ENCODE measurements around the gene EID2B. TPM values are rescaled to one million over a fixed set of nuclear protein-coding genes. Genes with fewer than 3 reads are reported as not detected.

Gene EID2B
- polyA plus RNA-seq, 1 of the 3 experiments (the other 2 are of a cell fraction), result 6.5 TPM

GRCh38 chr19:39506944-39507714, 25.5 kb downstream of the EID2B start (continued):
- TF ChIP-seq ZBTB33 (IDR thresholded peaks at IDR 0.05; ENCODE audit: borderline replicate concordance, low read depth) (no peak), NRF1 (IDR thresholded peaks at IDR 0.05; ENCODE audit: low read depth, low read length) (peak; percentile 79), EZH2phosphoT487 (IDR thresholded peaks at IDR 0.05; ENCODE audit: borderline replicate concordance, low read depth) (no peak), FOSL2 (IDR thresholded peaks at IDR 0.05; ENCODE audit: borderline replicate concordance, low read depth) (no peak), ELF1 (IDR thresholded peaks at IDR 0.05) (no peak), TCF12 (IDR thresholded peaks at IDR 0.05) (no peak), RAD21 (IDR thresholded peaks at IDR 0.05; ENCODE audit: low read length) (no peak), REST (IDR thresholded peaks at IDR 0.05; ENCODE audit: low read depth, low read length) (no peak), MEF2A (IDR thresholded peaks at IDR 0.05; ENCODE audit: borderline replicate concordance, low read depth) (no peak), CHD2 (IDR thresholded peaks at IDR 0.05; ENCODE audit: low read length, partially characterized antibody) (no peak), NFIC (IDR thresholded peaks at IDR 0.05; ENCODE audit: borderline replicate concordance) (no peak), TAF1 (IDR thresholded peaks at IDR 0.05; ENCODE audit: borderline replicate concordance, low read depth, low read length) (peak; percentile 18; the same call in 1 of the 2 replicates), JUND (IDR thresholded peaks at IDR 0.05) (no peak), RCOR1 (IDR thresholded peaks at IDR 0.05; ENCODE audit: low read length) (0 out of 2 replicates have a peak, but pooled peaks have one; percentile 5)
- TF ChIP-seq, protein P1, sequence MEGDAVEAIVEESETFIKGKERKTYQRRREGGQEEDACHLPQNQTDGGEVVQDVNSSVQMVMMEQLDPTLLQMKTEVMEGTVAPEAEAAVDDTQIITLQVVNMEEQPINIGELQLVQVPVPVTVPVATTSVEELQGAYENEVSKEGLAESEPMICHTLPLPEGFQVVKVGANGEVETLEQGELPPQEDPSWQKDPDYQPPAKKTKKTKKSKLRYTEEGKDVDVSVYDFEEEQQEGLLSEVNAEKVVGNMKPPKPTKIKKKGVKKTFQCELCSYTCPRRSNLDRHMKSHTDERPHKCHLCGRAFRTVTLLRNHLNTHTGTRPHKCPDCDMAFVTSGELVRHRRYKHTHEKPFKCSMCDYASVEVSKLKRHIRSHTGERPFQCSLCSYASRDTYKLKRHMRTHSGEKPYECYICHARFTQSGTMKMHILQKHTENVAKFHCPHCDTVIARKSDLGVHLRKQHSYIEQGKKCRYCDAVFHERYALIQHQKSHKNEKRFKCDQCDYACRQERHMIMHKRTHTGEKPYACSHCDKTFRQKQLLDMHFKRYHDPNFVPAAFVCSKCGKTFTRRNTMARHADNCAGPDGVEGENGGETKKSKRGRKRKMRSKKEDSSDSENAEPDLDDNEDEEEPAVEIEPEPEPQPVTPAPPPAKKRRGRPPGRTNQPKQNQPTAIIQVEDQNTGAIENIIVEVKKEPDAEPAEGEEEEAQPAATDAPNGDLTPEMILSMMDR (IDR thresholded peaks at IDR 0.05), result no peak
- TF ChIP-seq, protein P2, sequence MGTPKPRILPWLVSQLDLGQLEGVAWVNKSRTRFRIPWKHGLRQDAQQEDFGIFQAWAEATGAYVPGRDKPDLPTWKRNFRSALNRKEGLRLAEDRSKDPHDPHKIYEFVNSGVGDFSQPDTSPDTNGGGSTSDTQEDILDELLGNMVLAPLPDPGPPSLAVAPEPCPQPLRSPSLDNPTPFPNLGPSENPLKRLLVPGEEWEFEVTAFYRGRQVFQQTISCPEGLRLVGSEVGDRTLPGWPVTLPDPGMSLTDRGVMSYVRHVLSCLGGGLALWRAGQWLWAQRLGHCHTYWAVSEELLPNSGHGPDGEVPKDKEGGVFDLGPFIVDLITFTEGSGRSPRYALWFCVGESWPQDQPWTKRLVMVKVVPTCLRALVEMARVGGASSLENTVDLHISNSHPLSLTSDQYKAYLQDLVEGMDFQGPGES (IDR thresholded peaks at IDR 0.05; ENCODE audit: low read depth, low read length), result no peak
